Stimulated activated naive CD4-positive, alpha-beta T cell (primary cell): ENCODE measurements around the gene BMP8A.

Source experiments
- DNase-seq, 6 experiments: peaks; one replicate each; lab custom pipeline; 2025; lab: John Stamatoyannopoulos, UW

The BMP8A gene

DNA sequence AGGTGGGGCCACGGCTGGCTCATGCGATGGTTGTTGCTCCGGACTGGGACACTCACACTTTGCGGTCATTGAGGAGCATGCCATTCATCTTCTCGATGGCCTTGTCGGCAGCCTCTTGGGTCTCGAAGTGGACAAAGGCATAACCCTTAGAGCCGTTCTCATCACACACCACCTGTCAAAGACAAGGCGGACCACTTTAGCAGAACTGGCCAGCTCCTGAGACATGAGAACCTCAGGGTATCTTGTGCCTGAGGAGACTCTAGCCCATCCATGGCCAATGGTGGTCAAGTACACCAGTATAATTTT, 79.7 kb downstream of the BMP8A start:
- DNase-seq: no peak

DNA sequence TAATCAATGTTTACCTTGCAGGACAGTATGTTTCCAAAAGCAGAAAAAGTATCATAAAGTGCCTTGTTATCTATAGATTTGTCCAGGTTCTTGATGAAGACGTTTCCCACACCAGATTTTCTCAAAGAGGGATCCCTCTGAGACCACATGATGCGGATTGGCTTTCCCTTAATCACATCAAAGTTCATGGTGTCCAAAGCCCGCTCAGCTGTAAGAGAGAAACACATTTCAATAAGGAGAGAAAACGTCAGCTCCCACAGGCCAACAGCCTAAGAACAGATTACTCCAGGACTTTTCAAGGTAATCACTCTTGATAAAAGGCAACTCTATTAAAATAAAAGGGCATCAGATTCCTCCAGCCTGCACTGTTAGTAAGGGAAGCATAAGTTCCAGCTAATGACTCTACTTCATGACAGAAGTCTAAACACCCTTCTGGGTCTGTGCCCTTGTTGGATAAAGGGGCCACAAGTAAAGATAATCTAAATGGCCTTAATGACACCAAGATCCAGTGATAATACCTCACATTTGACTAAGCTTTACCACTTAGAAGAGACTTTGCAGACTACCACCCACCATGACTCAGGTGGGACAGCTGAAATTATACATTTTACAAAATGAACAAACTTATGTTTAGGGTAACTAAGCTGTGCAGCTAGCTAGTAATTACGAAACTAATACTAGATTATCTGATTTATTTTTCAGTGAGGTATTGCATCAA, 81.1 kb downstream of the BMP8A start:
- no peak for DNase-seq

DNA sequence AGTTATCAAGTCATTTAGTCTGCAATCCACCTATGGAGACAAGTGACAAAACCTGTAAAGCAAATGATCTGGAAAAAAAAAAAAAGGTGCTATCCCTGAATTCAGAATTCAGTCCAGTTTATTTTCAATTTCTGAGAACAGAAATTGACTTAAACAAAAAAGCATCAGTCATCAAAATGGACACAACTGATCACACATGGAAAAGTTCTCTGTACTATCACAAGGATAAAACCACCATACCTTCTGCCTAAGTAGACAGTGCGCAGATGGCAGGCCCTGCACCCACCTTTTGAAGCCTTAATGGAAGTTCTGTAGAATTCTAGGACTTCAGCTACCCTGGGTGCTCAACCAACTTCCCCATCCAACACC, 81.6 kb downstream of the BMP8A start:
- no peak for DNase-seq

DNA sequence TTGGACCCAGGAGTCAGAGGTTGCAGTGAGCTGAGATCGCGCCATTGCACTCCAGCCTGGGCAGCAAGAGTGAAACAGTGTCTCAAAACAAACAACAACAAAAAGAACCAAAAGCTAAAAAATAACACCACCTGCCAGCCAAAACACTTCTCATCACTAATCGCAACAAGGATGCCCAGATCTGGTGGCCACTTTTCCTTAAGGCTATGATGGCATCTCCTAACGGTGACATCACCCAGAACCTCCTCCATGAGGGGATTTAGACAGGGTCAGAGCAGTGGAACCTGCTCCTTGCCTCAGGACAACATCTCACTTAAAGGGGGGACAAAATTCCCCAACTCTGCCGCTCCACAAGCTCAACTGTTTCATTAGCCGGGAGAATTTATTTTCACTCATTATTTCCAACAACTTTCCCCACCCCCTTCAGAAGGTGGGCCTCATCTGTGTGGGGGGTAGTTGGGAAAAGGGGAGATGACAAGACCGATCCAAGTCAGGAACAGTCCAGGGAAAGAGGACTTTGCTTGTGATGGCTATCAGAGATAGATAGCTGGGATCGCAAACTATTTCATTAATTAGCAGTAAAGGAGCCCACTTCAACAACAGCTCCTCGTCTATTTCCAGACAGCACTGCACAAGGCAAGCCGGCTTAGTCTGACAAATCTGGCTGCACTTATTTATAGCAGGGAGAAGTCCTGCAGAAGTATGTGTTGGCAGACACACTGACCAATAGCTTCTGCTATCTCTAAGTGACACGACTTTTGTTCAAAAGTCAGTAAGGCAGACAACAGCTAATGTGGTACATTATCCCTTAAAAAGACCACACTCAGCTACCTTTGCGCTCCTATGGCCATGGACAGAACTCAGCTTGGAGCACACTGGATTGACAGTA, 82.5 kb downstream of the BMP8A start:
- DNase-seq: no peak

DNA sequence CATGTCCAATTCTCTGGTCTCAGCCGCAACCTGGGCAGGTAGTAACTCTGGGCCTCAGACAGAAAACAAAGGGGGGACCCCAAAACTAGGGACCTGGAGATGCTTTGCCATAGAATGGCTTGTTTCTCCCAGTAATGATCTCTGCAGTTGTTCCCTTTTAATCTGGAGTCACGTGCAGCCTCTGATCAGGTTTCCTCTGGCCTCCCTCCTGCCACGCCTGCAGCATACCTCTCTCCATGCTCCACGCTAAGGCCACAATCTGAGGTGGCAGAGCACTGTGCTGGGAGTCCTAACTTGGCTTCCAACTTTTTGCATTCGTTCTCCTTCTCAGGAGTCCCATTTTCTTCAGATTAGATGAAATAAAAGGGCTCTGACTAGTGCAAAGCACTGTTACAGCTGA, 83.2 kb downstream of the BMP8A start:
- no peak for DNase-seq
